Stomach smooth muscle (tissue), 2 donors: Measurements from ENCODE around the gene SH3TC2.
"Not testable (repeated sequence)": the region's sequence is repeated elsewhere in the genome, so short reads cannot be mapped to it uniquely, and the experiment has no call there.

Experiments used
- H3K27ac ChIP-seq: one replicate; pipeline ENCODE4 v1.7.0; 2013; ENCODE audit warnings: mild to moderate bottlenecking, low read length, inconsistent platforms
- H3K27me3 ChIP-seq, 2 donors: one replicate each; pipeline ENCODE4 v1.7.0; 2013; ENCODE audit warnings: low read length in 2 of 2; ENCODE audit not compliant: insufficient read depth in 2 of 2, control insufficient read depth in 1 of 2
- H3K36me3 ChIP-seq, 2 donors: one replicate each; pipeline ENCODE4 v1.7.0; 2013; ENCODE audit warnings: low read length in 2 of 2; ENCODE audit not compliant: control insufficient read depth in 2 of 2, insufficient read depth in 2 of 2
- H3K4me1 ChIP-seq: one replicate; pipeline ENCODE4 v1.7.0; 2013; ENCODE audit warnings: low read length; ENCODE audit not compliant: control insufficient read depth, insufficient read depth
- H3K4me3 ChIP-seq, 2 donors: one replicate each; pipeline ENCODE4 v1.7.0; 2013; ENCODE audit warnings: low read length in 2 of 2
- H3K9ac ChIP-seq, 2 donors: one replicate each; pipeline ENCODE4 v1.7.0; 2013; ENCODE audit warnings: low read length in 2 of 2, mild to moderate bottlenecking in 1 of 2
- H3K9me3 ChIP-seq, 2 donors: one replicate each; pipeline ENCODE4 v1.7.0; 2013; ENCODE audit warnings: low read length in 2 of 2; ENCODE audit not compliant: control insufficient read depth in 2 of 2
- donor health status: healthy.
- donor health status: Pancreatic carcinoma.

SH3TC2 gene

GRCh38 chr5:149080294-149080693 is 17.4 kb upstream of the SH3TC2 start:
- Histone ChIP-seq H3K9me3 (no peaks in the 10 kb centered on the region), H3K36me3 (no peaks in the 10 kb centered on the region), H3K27ac (no peak overlapping the region), H3K4me3 (no peak overlapping the region), H3K27me3 (no peaks in the 10 kb centered on the region), H3K4me1 (no peaks in the 10 kb centered on the region), H3K9ac (no peak overlapping the region)

GRCh38 chr5:149079883-149080282 is 17.0 kb upstream of the SH3TC2 start:
- H3K4me1 ChIP-seq: no peaks in the 10 kb centered on the region
- no peaks in the 10 kb centered on the region for H3K36me3 ChIP-seq
- H3K27me3 ChIP-seq: peaks cover 0 to 2% of the 10 kb centered on the region in 2 donors
- no peak overlapping the region for H3K27ac ChIP-seq
- no peaks in the 10 kb centered on the region for H3K9me3 ChIP-seq
- H3K9ac ChIP-seq: no peak overlapping the region
- H3K4me3 ChIP-seq: no peak overlapping the region

- H3K27me3 ChIP-seq, H3K27ac ChIP-seq, H3K9ac ChIP-seq, H3K4me3 ChIP-seq, H3K9me3 ChIP-seq, H3K36me3 ChIP-seq, H3K4me1 ChIP-seq: not testable (repeated sequence)
These were observed 11.2 kb upstream of the SH3TC2 start for GRCh38 chr5:149074071-149074470.

GRCh38 chr5:149073213-149073612 is 10.4 kb upstream of the SH3TC2 start:
- no peak overlapping the region for H3K9ac ChIP-seq
- no peak overlapping the region for H3K4me3 ChIP-seq
- H3K4me1 ChIP-seq: no peaks in the 10 kb centered on the region
- no peaks in the 10 kb centered on the region for H3K9me3 ChIP-seq
- peaks cover 0 to 4% of the 10 kb centered on the region in 2 donors for H3K27me3 ChIP-seq
- no peak overlapping the region for H3K27ac ChIP-seq
- no peaks in the 10 kb centered on the region for H3K36me3 ChIP-seq

GRCh38 chr5:149072791-149073190 is 9.9 kb upstream of the SH3TC2 start:
- no peaks in the 10 kb centered on the region for H3K9me3 ChIP-seq
- H3K4me3 ChIP-seq: no peak overlapping the region
- H3K9ac ChIP-seq: no peak overlapping the region
- no peak overlapping the region for H3K27ac ChIP-seq
- H3K4me1 ChIP-seq: no peaks in the 10 kb centered on the region
- H3K27me3 ChIP-seq: peaks cover 0 to 4% of the 10 kb centered on the region in 2 donors
- no peaks in the 10 kb centered on the region for H3K36me3 ChIP-seq

- Histone ChIP-seq H3K27me3 (peaks cover 0 to 4% of the 10 kb centered on the region in 2 donors), H3K4me1 (no peaks in the 10 kb centered on the region), H3K4me3 (no peak overlapping the region), H3K36me3 (no peaks in the 10 kb centered on the region), H3K9me3 (no peaks in the 10 kb centered on the region), H3K27ac (no peak overlapping the region), H3K9ac (no peak overlapping the region)
These were observed 9.5 kb upstream of the SH3TC2 start for GRCh38 chr5:149072376-149072775.

GRCh38 chr5:149071756-149072155 is 8.9 kb upstream of the SH3TC2 start:
- H3K4me1 ChIP-seq: no peaks in the 10 kb centered on the region
- peaks cover 0 to 4% of the 10 kb centered on the region in 2 donors for H3K27me3 ChIP-seq
- H3K4me3 ChIP-seq: no peak overlapping the region
- no peak overlapping the region for H3K27ac ChIP-seq
- no peak overlapping the region for H3K9ac ChIP-seq
- H3K36me3 ChIP-seq: no peaks in the 10 kb centered on the region
- no peaks in the 10 kb centered on the region for H3K9me3 ChIP-seq

- no peak overlapping the region for H3K27ac ChIP-seq
- H3K9ac ChIP-seq: no peak overlapping the region
- H3K4me3 ChIP-seq: no peak overlapping the region
- H3K36me3 ChIP-seq: no peaks in the 10 kb centered on the region
- peaks cover 0 to 4% of the 10 kb centered on the region in 2 donors for H3K27me3 ChIP-seq
- no peaks in the 10 kb centered on the region for H3K4me1 ChIP-seq
- no peaks in the 10 kb centered on the region for H3K9me3 ChIP-seq
These were observed 8.4 kb upstream of the SH3TC2 start for GRCh38 chr5:149071216-149071615.

- Histone ChIP-seq H3K27me3 (peaks cover 0 to under 1% of the 10 kb centered on the region in 2 donors), H3K9me3 (peaks cover 0 to 3% of the 10 kb centered on the region in 2 donors), H3K36me3 (no peaks in the 10 kb centered on the region), H3K9ac (no peak overlapping the region), H3K4me1 (no peaks in the 10 kb centered on the region), H3K4me3 (no peak overlapping the region), H3K27ac (no peak overlapping the region)
These were observed 6.8 kb upstream of the SH3TC2 start for GRCh38 chr5:149069711-149070110.

- no peaks in the 10 kb centered on the region for H3K36me3 ChIP-seq
- no peak overlapping the region for H3K9ac ChIP-seq
- no peak overlapping the region for H3K4me3 ChIP-seq
- peaks cover 0 to 2% of the 10 kb centered on the region in 2 donors for H3K27me3 ChIP-seq
- H3K27ac ChIP-seq: no peak overlapping the region
- peaks cover 0 to 3% of the 10 kb centered on the region in 2 donors for H3K9me3 ChIP-seq
- peaks cover 5% of the 10 kb centered on the region for H3K4me1 ChIP-seq
These were observed 1.1 kb upstream of the SH3TC2 start for GRCh38 chr5:149063896-149064478.

GRCh38 chr5:149062371-149063016 is 368 bp downstream of the SH3TC2 start:
- Histone ChIP-seq H3K9me3 (peaks cover 0 to 5% of the 10 kb centered on the region in 2 donors), H3K27ac (no peak overlapping the region), H3K9ac (no peak overlapping the region), H3K4me1 (peaks cover 5% of the 10 kb centered on the region), H3K27me3 (peaks cover 0 to 2% of the 10 kb centered on the region in 2 donors), H3K4me3 (no peak overlapping the region), H3K36me3 (no peaks in the 10 kb centered on the region)
